Measurements from ENCODE around the gene MTERF4.

MTERF4 gene

GRCh38 chr2:241114836-241115235 lies 12.7 kb upstream of the MTERF4 start:
- no peak overlapping the region for H3K4ac ChIP-seq (ENCODE audit: low read depth in 1 of 2, low read length in 2 of 2)
- no peak overlapping the region for H2BK12ac ChIP-seq (ENCODE audit: low read length in 2 of 2)

GRCh38 chr2:241112592-241112991 lies 10.5 kb upstream of the MTERF4 start:
- Histone ChIP-seq H3K27me3 (ENCODE audit: control insufficient read depth in 1 of 2, insufficient read depth in 1 of 2, low read length in 2 of 2) (no peaks in the 10 kb centered on the region), H3K4me2 (ENCODE audit: low read length, poor library complexity, severe bottlenecking) (no peak overlapping the region), H3K9ac (ENCODE audit: low read length) (no peak overlapping the region), H3K23ac (ENCODE audit: low read length in 2 of 2) (no peak overlapping the region), H3K79me1 (replicated peaks; ENCODE audit: low read length, poor library complexity, severe bottlenecking) (no peaks in the 10 kb centered on the region), H2BK15ac (ENCODE audit: low read depth, poor library complexity, severe bottlenecking) (no peak overlapping the region), H3K4me3 (ENCODE audit: insufficient read depth in 1 of 2, low read depth in 1 of 2, low read length in 2 of 2) (no peak overlapping the region), H3K9me3 (ENCODE audit: control insufficient read depth, low read length) (no peaks in the 10 kb centered on the region), H2BK120ac (ENCODE audit: low read depth, low read length) (no peak overlapping the region), H4K91ac (ENCODE audit: low read length) (no peak overlapping the region), H2AK5ac (ENCODE audit: low read length, severe bottlenecking) (no peak overlapping the region), H2BK12ac (ENCODE audit: low read length in 2 of 2) (no peak overlapping the region), H3K18ac (ENCODE audit: low read depth in 1 of 2, low read length in 2 of 2) (no peak overlapping the region), H3K36me3 (ENCODE audit: control insufficient read depth in 1 of 2, insufficient read depth in 2 of 2, low read depth in 1 of 2, low read length in 2 of 2) (peaks cover 12 to 14% of the 10 kb centered on the region in 2 experiments), H2AFZ (ENCODE audit: low read depth, low read length) (no peak overlapping the region), H4K8ac (ENCODE audit: low read length) (no peak overlapping the region), H3K4me1 (ENCODE audit: control insufficient read depth, insufficient read depth, low read depth, low read length) (no peaks in the 10 kb centered on the region), H3K27ac (ENCODE audit: low read length, poor library complexity, severe bottlenecking) (no peak overlapping the region), H3K4ac (ENCODE audit: low read depth in 1 of 2, low read length in 2 of 2) (no peak overlapping the region), H3K14ac (ENCODE audit: low read length in 2 of 2) (no peak overlapping the region), H2BK5ac (ENCODE audit: low read depth, low read length, poor library complexity, severe bottlenecking) (no peak overlapping the region)
- no peak for DNase-seq
- 91% methylated on average over 6 of the region's 8 CpGs for WGBS

More at GRCh38 chr2:241114836-241115235, 12.7 kb upstream of the MTERF4 start:
- H3K36me3 ChIP-seq (ENCODE audit: control insufficient read depth in 1 of 2, insufficient read depth in 2 of 2, low read depth in 1 of 2, low read length in 2 of 2), result peaks cover 14 to 16% of the 10 kb centered on the region in 2 experiments
- H2BK5ac ChIP-seq (ENCODE audit: low read depth, low read length, poor library complexity, severe bottlenecking), result no peak overlapping the region
- no peak overlapping the region for H2AFZ ChIP-seq (ENCODE audit: low read depth, low read length)
- H2BK15ac ChIP-seq (ENCODE audit: low read depth, poor library complexity, severe bottlenecking), result no peak overlapping the region
- H3K27me3 ChIP-seq (ENCODE audit: control insufficient read depth in 1 of 2, insufficient read depth in 1 of 2, low read length in 2 of 2), result no peaks in the 10 kb centered on the region
- H4K8ac ChIP-seq (ENCODE audit: low read length), result no peak overlapping the region
- H3K4me1 ChIP-seq (ENCODE audit: control insufficient read depth, insufficient read depth, low read depth, low read length), result no peaks in the 10 kb centered on the region
- no peak overlapping the region for H3K23ac ChIP-seq (ENCODE audit: low read length in 2 of 2)
- no peaks in the 10 kb centered on the region for H3K9me3 ChIP-seq (ENCODE audit: control insufficient read depth, low read length)
- H3K79me1 ChIP-seq (replicated peaks; ENCODE audit: low read length, poor library complexity, severe bottlenecking), result no peaks in the 10 kb centered on the region
- H3K27ac ChIP-seq (ENCODE audit: low read length, poor library complexity, severe bottlenecking), result no peak overlapping the region
- WGBS, result 97% methylated on average over 11 of the region's 11 CpGs
- no peak overlapping the region for H3K4me2 ChIP-seq (ENCODE audit: low read length, poor library complexity, severe bottlenecking)
- no peak overlapping the region for H3K14ac ChIP-seq (ENCODE audit: low read length in 2 of 2)
- no peak overlapping the region for H2BK120ac ChIP-seq (ENCODE audit: low read depth, low read length)
- H3K18ac ChIP-seq (ENCODE audit: low read depth in 1 of 2, low read length in 2 of 2), result no peak overlapping the region
- H3K4me3 ChIP-seq (ENCODE audit: insufficient read depth in 1 of 2, low read depth in 1 of 2, low read length in 2 of 2), result no peak overlapping the region
- no peak overlapping the region for H3K9ac ChIP-seq (ENCODE audit: low read length)
- H2AK5ac ChIP-seq (ENCODE audit: low read length, severe bottlenecking), result no peak overlapping the region
- no peak for DNase-seq
- no peak overlapping the region for H4K91ac ChIP-seq (ENCODE audit: low read length)

- H3K9ac ChIP-seq (ENCODE audit: low read length), result no peak overlapping the region
- no peak overlapping the region for H3K27ac ChIP-seq (ENCODE audit: low read length, poor library complexity, severe bottlenecking)
- no peak overlapping the region for H3K14ac ChIP-seq (ENCODE audit: low read length in 2 of 2)
- no peak overlapping the region for H3K4me2 ChIP-seq (ENCODE audit: low read length, poor library complexity, severe bottlenecking)
- no peak overlapping the region for H3K4ac ChIP-seq (ENCODE audit: low read depth in 1 of 2, low read length in 2 of 2)
- H2AFZ ChIP-seq (ENCODE audit: low read depth, low read length), result no peak overlapping the region
- no peak overlapping the region for H2AK5ac ChIP-seq (ENCODE audit: low read length, severe bottlenecking)
- H3K9me3 ChIP-seq (ENCODE audit: control insufficient read depth, low read length), result no peaks in the 10 kb centered on the region
- H3K18ac ChIP-seq (ENCODE audit: low read depth in 1 of 2, low read length in 2 of 2), result no peak overlapping the region
- H2BK12ac ChIP-seq (ENCODE audit: low read length in 2 of 2), result no peak overlapping the region
- DNase-seq, result no peak
- no peaks in the 10 kb centered on the region for H3K79me1 ChIP-seq (replicated peaks; ENCODE audit: low read length, poor library complexity, severe bottlenecking)
- H3K27me3 ChIP-seq (ENCODE audit: control insufficient read depth in 1 of 2, insufficient read depth in 1 of 2, low read length in 2 of 2), result no peaks in the 10 kb centered on the region
- WGBS, result 97% methylated on average over 16 of the region's 17 CpGs
- no peak overlapping the region for H2BK120ac ChIP-seq (ENCODE audit: low read depth, low read length)
- no peak overlapping the region for H4K91ac ChIP-seq (ENCODE audit: low read length)
- no peak overlapping the region for H2BK5ac ChIP-seq (ENCODE audit: low read depth, low read length, poor library complexity, severe bottlenecking)
- no peak overlapping the region for H4K8ac ChIP-seq (ENCODE audit: low read length)
- H2BK15ac ChIP-seq (ENCODE audit: low read depth, poor library complexity, severe bottlenecking), result no peak overlapping the region
- H3K23ac ChIP-seq (ENCODE audit: low read length in 2 of 2), result no peak overlapping the region
- no peaks in the 10 kb centered on the region for H3K4me1 ChIP-seq (ENCODE audit: control insufficient read depth, insufficient read depth, low read depth, low read length)
- peaks cover 16 to 17% of the 10 kb centered on the region in 2 experiments for H3K36me3 ChIP-seq (ENCODE audit: control insufficient read depth in 1 of 2, insufficient read depth in 2 of 2, low read depth in 1 of 2, low read length in 2 of 2)
- H3K4me3 ChIP-seq (ENCODE audit: insufficient read depth in 1 of 2, low read depth in 1 of 2, low read length in 2 of 2), result no peak overlapping the region
Observed at GRCh38 chr2:241112046-241112445, 10.0 kb upstream of the MTERF4 start.

- no peak overlapping the region for H2AK5ac ChIP-seq (ENCODE audit: low read length, severe bottlenecking)
- H3K4me3 ChIP-seq (ENCODE audit: insufficient read depth in 1 of 2, low read depth in 1 of 2, low read length in 2 of 2), result no peak overlapping the region
- peaks cover 15 to 18% of the 10 kb centered on the region in 2 experiments for H3K36me3 ChIP-seq (ENCODE audit: control insufficient read depth in 1 of 2, insufficient read depth in 2 of 2, low read depth in 1 of 2, low read length in 2 of 2)
- no peak overlapping the region for H3K9ac ChIP-seq (ENCODE audit: low read length)
- no peak overlapping the region for H3K4ac ChIP-seq (ENCODE audit: low read depth in 1 of 2, low read length in 2 of 2)
- WGBS, result 92% methylated on average over 9 of the region's 9 CpGs
- H3K14ac ChIP-seq (ENCODE audit: low read length in 2 of 2), result no peak overlapping the region
- no peak overlapping the region for H2AFZ ChIP-seq (ENCODE audit: low read depth, low read length)
- H3K4me2 ChIP-seq (ENCODE audit: low read length, poor library complexity, severe bottlenecking), result no peak overlapping the region
- no peak overlapping the region for H2BK12ac ChIP-seq (ENCODE audit: low read length in 2 of 2)
- no peaks in the 10 kb centered on the region for H3K27me3 ChIP-seq (ENCODE audit: control insufficient read depth in 1 of 2, insufficient read depth in 1 of 2, low read length in 2 of 2)
- H3K79me1 ChIP-seq (replicated peaks; ENCODE audit: low read length, poor library complexity, severe bottlenecking), result no peaks in the 10 kb centered on the region
- no peak overlapping the region for H2BK15ac ChIP-seq (ENCODE audit: low read depth, poor library complexity, severe bottlenecking)
- H3K9me3 ChIP-seq (ENCODE audit: control insufficient read depth, low read length), result no peaks in the 10 kb centered on the region
- H3K23ac ChIP-seq (ENCODE audit: low read length in 2 of 2), result no peak overlapping the region
- H4K91ac ChIP-seq (ENCODE audit: low read length), result no peak overlapping the region
- no peak overlapping the region for H2BK5ac ChIP-seq (ENCODE audit: low read depth, low read length, poor library complexity, severe bottlenecking)
- no peak for DNase-seq
- H4K8ac ChIP-seq (ENCODE audit: low read length), result no peak overlapping the region
- H3K4me1 ChIP-seq (ENCODE audit: control insufficient read depth, insufficient read depth, low read depth, low read length), result no peaks in the 10 kb centered on the region
- no peak overlapping the region for H3K18ac ChIP-seq (ENCODE audit: low read depth in 1 of 2, low read length in 2 of 2)
- H2BK120ac ChIP-seq (ENCODE audit: low read depth, low read length), result no peak overlapping the region
- H3K27ac ChIP-seq (ENCODE audit: low read length, poor library complexity, severe bottlenecking), result no peak overlapping the region
Observed at GRCh38 chr2:241111440-241111805, 9.3 kb upstream of the MTERF4 start.

Measured in mesenchymal stem cell (in vitro differentiated cells and primary cell).